H1 (cell line): ENCODE data around the gene MAP4K4.

Experiments used
- EP300 ChIP-seq, 2 experiments: IDR thresholded peaks; 1 replicate in 1 of 2; 2 replicates in 1 of 2; pipeline ENCODE4 v1.6.1; 2011 to 2012; ENCODE audit warnings: low read depth in 2 of 2, low read length in 2 of 2, mild to moderate bottlenecking in 2 of 2, borderline replicate concordance in 1 of 2, inconsistent platforms in 1 of 2, moderate library complexity in 1 of 2
- RAD21 ChIP-seq, 2 experiments: IDR thresholded peaks in 1 of 2; conservative IDR thresholded peaks in 1 of 2; 2 replicates each; pipeline ENCODE4 v1.6.1; 2011; ENCODE audit warnings: low read depth in 2 of 2, low read length in 2 of 2, improper control_type of control experiment in 1 of 2, inconsistent platforms in 1 of 2, mild to moderate bottlenecking in 1 of 2, moderate library complexity in 1 of 2
- USF2 ChIP-seq: IDR thresholded peaks from 2 replicates; pipeline ENCODE4 v1.6.1; 2011; ENCODE audit warnings: low read length, improper control_type of control experiment

DNA sequence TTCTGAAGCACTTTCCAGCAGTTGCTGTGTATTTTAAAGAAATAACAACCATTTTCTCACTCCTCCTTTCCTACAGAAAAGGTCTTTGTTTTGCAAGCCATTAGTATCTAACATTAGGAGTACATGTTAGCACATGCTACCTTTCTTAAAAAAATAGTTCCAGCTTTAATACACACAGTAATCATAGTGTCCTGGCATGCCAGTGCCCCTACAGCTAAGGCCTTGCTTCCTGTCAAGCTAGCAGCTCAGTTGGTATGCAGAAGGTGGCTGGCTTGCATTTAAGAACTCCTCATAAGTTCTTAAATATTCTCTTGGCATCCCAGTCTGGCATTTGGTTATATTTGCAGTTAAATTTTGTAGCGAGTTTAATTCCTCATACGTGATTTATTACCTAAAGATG is 152.9 kb downstream of the MAP4K4 start:
- TF ChIP-seq USF2 = no peak
- no peak for TF ChIP-seq EP300 (IDR thresholded peaks at IDR 0.05; ENCODE audit: borderline replicate concordance in 1 of 2, low read depth in 2 of 2, low read length in 2 of 2)
- no peak for TF ChIP-seq RAD21 (IDR thresholded peaks at IDR 0.05 in 1 of 2, conservative IDR thresholded peaks at IDR 0.05 in 1 of 2; ENCODE audit: low read depth in 2 of 2, low read length in 2 of 2)
